HG03575 (cell line): ENCODE data around the gene SPARCL1.

Source experiments
- ATAC-seq: cut with Tn5 transposase; IDR thresholded peaks from one replicate; pipeline ENCODE4 v1.9.1; 2021; ENCODE audit not compliant: unreplicated experiment, insufficient number of reproducible peaks, low FRiP score; ENCODE audit errors: extremely low read depth

Gene SPARCL1

DNA sequence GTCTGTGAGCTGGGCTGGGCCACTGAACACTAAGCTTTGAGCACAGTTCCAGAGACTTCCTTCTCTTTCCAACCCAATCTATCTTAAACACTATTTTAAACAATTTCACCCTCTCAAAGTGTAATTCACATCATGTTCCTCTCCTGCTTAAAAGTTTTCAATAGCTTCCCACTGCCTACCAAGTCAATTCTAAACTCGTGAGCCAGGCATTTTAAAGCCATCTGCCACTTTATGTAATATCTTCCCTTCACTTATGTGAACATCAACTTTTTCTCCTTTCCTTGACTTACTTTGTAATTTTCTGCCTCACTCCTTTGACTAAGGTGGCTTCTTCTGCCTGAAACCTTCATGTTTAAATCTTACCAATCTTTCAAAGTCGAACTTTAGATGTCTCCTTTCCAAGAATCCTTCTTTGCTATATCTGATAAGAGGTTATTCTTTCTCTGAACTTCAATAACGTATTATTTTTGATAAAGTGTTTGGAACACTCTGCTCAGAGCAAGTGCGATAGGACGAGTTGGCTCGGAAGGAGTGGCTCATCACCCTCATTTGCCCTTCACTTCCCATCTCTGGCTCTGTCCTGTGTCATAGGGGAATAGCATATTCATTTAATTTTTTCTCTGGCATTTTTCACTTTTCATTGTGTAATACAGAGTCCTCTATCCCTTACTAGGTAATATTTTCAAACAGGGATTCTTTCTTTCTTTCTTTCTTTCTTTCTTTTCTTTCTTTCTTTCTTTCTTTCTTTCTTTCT, 13.0 kb upstream of the SPARCL1 start:
- ATAC-seq, result no peak

- no peak for ATAC-seq
Observed at GRCh38 chr4:87541521-87541920, 12.3 kb upstream of the SPARCL1 start.

DNA sequence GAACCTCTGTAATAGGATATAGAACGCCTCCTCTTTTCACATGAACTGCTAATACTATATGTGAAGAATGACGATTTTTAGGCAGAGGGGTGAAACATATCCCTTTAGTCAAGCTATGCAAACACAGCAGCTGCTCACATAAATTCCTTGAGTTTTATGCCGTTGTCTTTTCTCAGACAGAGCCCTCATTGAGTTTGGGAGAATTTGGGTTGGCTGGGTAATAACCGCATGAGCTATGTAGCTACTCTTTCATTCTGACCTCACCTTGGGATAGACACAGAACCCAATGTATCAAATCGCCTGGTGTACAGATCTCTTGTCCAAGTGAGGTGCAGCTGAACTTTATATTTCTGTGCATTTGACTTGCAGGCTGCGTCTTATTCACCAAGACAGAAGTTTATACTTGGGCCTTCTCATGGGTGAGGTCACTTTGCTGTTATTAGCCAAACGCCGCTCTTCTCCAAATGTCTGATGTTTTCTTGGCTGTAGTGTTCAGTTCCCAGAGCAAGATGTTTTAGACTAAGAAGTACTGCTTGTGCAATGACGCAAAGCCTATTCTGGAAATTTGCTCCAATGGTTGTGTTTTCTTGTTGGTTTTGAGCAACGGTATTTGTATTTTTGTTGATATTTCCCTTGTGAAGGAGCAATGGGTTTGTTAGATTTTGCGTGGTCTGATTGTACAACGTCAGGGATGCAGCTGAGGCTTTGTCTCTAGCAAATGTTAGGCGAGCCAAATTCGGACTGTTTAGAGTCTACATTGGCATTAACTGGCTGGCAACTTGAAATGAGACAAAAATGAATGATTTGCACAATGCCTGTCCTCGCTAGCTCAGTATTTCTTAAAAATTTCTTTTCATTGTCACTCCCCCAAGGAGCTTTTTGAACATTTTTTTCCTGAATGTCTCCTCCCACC, 11.2 kb upstream of the SPARCL1 start:
- no peak for ATAC-seq

- ATAC-seq, result no peak
Observed at GRCh38 chr4:87532907-87533306, 3.7 kb upstream of the SPARCL1 start.

DNA sequence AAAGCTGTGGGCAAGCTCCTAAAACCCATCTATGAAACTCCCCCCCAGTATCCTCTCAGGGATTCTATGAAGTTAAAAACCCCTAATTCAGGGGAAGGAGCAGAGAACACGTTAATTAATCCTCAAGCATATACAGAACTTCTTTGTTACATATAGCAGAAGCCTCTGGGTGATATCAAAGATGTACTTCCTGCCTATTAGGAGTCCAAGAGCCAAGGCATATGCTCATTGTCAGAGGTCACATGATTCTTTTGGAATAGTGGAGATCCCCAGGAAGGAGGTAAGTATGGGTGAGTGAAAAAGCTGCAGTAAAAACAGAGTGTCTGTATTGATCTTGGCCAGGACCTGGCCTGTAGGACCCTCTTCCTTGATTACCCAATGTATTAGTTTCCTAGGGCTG, 2.9 kb upstream of the SPARCL1 start:
- no peak for ATAC-seq

DNA sequence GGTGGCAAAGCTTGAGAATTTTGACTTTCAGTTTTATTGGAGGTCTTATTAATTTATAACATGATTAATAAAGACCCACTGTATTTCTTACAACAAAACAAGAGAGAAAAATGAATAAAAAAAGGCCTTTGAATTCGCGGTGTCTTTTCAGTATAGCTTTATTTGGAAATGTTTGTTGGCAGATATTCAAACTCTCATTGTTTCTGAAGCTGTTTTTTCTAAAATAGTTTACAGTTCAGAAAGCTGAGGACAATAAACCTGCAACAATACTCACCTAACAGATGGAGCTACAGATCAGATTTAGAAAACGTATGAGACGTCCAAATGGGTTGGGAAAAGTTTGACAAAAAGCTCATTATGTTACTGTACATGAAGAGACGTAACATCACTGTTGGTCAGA, 2.4 kb upstream of the SPARCL1 start:
- ATAC-seq, result no peak

DNA sequence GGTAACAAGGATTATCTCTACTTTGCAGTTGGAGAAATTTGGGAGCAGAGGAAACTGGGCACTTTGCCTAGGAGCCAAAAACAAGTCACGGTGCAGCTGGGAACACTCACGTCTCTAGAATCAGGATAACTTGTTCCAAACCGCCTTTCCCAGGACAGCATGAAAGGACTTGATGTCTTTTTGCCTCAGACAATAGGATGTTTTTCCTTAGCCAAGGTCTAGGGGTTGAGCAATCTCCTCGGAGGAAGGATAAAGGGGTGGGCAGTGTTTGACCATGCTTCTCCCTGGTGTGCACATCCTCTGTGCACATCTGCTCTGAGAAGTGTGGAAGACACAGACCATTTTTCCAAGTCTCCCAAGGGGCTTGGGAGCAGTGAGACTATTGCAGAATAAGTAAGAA, 1.7 kb upstream of the SPARCL1 start:
- no peak for ATAC-seq

GRCh38 chr4:87530229-87530628, 1.1 kb upstream of the SPARCL1 start:
- no peak for ATAC-seq

GRCh38 chr4:87527431-87528220, 1.6 kb downstream of the SPARCL1 start:
- no peak for ATAC-seq

DNA sequence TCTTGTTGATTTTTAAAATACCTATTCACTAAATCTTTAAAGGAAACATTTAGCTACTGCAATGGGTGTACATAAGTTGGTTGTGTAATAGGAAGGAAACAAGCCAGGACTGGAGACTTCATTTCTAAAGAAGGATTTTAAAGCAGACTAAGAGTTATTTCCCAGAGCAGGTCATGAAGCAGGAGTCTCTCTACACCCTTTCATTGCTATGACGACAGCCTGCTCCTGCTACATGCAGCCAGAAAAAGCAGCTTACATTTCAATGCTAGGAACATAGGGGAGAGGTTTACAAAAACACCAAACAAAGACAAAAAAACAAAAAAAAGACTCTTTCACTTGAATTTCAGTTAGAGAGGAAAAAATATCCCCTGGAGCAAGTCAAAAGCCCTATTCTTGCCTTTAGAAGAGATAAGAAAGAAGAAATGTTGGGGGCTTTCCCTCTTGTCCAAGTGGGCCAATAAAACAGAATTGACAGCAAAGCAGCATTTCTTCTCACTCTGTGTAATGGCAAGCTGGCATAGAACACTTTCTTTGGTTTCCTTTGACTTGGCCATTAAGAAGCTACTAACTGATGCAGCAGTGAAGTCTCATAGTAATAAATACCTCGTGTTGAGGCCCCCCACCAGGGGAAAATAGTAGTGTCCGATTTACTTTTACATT, 3.4 kb downstream of the SPARCL1 start:
- ATAC-seq, result no peak

- no peak for ATAC-seq
Observed at GRCh38 chr4:87524456-87524855, 4.7 kb downstream of the SPARCL1 start.

DNA sequence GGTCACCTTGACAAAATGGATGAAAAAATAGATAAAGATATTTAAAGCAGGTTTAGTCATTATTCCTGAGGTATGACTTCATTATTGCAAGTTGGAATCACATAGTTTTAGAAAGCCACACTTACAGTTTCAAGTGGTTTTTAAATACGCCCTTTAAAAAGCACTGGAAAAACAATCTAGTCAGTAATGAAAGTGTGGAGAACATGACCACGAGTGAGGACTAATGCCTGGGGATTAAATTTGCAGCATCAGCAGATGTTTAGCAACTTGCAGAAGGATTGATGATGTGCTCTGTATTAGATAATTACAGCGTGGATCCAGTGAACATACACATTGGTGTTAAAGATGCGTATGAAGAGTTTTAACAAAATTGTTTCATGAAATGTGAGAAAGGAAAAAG, 5.9 kb downstream of the SPARCL1 start:
- ATAC-seq, result no peak

DNA sequence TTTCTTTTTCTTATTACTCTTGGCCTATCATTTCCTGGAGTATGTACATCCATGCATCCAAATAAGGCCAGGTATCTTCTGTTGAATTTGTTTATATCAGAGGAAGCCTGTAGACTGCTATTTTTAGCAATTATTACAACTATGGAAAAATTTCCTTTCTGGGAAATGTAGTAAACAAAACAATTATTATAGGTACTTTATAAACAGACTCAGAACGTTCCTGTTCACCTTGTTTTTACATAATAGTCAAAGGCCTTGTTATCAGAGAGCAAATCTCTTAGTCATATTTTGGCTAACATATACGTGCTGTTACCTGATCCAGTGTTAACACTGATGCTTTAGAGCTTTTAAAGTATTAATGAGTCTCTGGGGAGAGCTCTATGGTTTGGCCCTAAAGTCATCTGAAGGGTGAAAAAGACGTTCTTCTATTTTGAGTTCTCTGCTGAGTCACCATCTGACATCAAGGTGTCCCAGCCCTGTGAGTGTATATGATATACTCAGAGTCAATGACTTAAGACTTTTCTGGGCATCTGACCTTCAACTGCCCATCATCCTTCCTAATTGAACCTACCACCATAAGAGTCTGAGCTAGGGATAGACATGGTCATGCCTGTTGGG, 7.3 kb downstream of the SPARCL1 start:
- peak; percentile 72 for ATAC-seq

GRCh38 chr4:87521319-87521718, 7.9 kb downstream of the SPARCL1 start:
- no peak for ATAC-seq

DNA sequence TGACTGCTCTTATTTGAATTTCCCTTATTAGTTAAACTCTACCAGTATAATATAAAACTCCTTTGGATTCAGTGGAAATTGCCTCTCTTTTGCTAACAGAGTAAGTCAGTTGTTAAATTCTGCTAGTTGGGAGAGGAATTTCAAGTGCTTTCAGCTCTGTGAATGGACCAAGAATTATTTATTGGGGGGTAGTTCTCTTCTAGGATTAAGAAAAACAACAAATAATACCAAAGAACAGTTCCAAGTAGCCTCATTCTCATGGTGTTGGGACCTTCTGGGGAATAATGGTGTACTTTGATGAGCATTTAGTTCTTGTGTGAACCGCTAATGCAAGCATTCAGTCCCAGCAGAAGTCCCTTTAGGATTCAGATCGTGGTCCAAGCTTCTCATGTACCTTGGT, 11.6 kb downstream of the SPARCL1 start:
- no peak for ATAC-seq

DNA sequence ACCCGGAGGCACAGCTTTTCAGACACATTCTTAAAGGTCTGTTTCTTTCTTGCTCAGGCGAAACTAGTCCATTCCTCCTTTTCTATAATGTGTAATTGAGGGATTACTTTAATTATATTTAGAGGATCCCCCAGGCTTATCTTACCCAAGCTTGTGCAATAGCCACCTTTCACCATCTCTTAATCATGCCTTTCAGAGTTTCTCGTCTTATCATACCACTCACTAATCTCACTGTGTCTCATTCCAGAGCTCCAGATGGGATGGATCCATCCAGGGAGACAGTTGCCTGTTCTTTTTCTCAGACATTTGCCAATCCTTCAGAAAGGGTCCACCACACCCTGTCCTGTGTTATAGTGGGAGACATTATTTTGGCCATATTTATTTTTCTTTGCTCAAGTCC, 12.5 kb downstream of the SPARCL1 start:
- ATAC-seq, result no peak

GRCh38 chr4:87512400-87512799, 16.8 kb downstream of the SPARCL1 start:
- no peak for ATAC-seq

- ATAC-seq, result no peak
Observed at GRCh38 chr4:87511500-87511899, 17.7 kb downstream of the SPARCL1 start.

DNA sequence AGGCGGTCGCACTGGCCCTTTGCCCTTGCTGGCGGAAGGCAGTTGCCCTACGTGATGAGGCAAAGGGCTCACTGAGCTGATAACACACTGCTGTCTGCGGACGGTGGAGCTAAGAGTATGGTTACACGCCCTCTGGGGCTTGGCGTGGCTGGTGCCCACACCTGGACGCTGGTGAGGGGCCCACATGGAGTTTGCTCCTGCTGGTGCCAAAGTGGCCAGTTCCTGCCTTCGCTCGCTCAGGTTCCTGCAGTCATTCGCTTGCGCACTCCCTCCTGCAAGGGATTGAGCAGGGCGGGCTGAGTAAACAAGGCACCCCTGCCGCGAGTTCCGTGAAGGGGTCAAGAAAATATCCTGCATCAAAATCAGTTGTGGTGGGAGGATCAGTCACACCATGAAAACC, 18.4 kb downstream of the SPARCL1 start:
- no peak for ATAC-seq
